ENCODE data around the gene AFF2. TPM values are rescaled to one million over a fixed set of nuclear protein-coding genes. Genes with fewer than 3 reads are reported as not detected.

AFF2 gene
- total RNA-seq, 4 donors from 2014 or later: 0.43 to 7.9 (median 4.3) TPM

DNA sequence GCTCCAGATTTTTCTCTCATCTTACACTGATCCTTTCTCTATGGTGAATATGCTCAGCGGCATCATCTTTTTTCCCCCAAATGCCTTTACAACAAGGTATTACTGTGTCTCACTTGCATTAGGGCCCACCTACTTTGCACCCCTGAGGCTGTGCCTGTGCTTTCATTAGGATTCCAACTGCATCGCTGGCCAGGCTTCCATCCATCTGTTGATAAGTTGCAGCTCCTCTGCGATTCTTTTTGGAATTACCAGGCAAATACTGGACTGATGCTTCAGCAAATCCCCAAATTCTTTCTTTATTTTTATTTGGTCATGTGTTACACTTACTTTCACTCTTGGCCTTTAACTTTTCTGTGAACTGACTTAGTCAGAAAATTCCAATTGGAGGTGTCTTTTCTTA, 77.3 kb downstream of the AFF2 start:
- Histone ChIP-seq H3K4me1 (no peaks in the 10 kb centered on the region), H3K36me3 (no peaks in the 10 kb centered on the region), H3K27ac (no peak overlapping the region), H3K9me3 (no peaks in the 10 kb centered on the region), H3K27me3 (no peaks in the 10 kb centered on the region), H3K4me3 (no peak overlapping the region)
- TF ChIP-seq, protein P1, sequence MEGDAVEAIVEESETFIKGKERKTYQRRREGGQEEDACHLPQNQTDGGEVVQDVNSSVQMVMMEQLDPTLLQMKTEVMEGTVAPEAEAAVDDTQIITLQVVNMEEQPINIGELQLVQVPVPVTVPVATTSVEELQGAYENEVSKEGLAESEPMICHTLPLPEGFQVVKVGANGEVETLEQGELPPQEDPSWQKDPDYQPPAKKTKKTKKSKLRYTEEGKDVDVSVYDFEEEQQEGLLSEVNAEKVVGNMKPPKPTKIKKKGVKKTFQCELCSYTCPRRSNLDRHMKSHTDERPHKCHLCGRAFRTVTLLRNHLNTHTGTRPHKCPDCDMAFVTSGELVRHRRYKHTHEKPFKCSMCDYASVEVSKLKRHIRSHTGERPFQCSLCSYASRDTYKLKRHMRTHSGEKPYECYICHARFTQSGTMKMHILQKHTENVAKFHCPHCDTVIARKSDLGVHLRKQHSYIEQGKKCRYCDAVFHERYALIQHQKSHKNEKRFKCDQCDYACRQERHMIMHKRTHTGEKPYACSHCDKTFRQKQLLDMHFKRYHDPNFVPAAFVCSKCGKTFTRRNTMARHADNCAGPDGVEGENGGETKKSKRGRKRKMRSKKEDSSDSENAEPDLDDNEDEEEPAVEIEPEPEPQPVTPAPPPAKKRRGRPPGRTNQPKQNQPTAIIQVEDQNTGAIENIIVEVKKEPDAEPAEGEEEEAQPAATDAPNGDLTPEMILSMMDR (IDR thresholded peaks at IDR 0.05): no peak
- TF ChIP-seq POLR2A (IDR thresholded peaks at IDR 0.05): no peak
- intact Hi-C loops (cut with DNase I; ENCODE audit: low total_unique reads): no loop called here
- no peak for DNase-seq

DNA sequence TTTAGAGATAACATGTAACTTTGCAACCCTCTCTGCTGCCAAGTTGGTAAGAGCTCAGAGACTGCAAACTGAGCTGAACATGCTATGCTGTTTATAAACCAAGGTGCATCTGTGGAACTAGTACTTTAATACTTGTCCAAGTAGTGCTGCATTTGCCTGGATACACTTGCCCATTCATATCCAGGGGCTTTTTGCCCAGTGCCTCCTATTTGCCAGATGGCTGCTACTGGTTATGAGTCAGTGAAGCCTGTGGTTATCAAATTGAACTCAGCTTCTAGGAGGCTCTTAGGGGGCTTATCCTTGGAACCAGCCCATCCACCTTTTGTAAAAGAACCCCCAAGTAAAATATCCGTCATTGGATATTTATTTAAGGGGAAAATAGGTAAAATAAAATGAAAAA, 79.6 kb downstream of the AFF2 start:
- Histone ChIP-seq H3K27me3 (no peaks in the 10 kb centered on the region), H3K27ac (no peak overlapping the region), H3K9me3 (no peaks in the 10 kb centered on the region), H3K4me3 (no peak overlapping the region), H3K36me3 (no peaks in the 10 kb centered on the region), H3K4me1 (no peaks in the 10 kb centered on the region)
- no peak for DNase-seq
- intact Hi-C loops (cut with DNase I; ENCODE audit: low total_unique reads): no loop called here
- TF ChIP-seq, protein P1 (IDR thresholded peaks at IDR 0.05): no peak
- no peak for TF ChIP-seq POLR2A (IDR thresholded peaks at IDR 0.05)

- no peak for TF ChIP-seq POLR2A (IDR thresholded peaks at IDR 0.05)
- TF ChIP-seq, protein P1 (IDR thresholded peaks at IDR 0.05): no peak
- Histone ChIP-seq H3K4me3 (no peak overlapping the region), H3K4me1 (no peaks in the 10 kb centered on the region), H3K9me3 (no peaks in the 10 kb centered on the region), H3K27me3 (no peaks in the 10 kb centered on the region), H3K36me3 (no peaks in the 10 kb centered on the region), H3K27ac (no peak overlapping the region)
- DNase-seq: no peak
- intact Hi-C loops (cut with DNase I; ENCODE audit: low total_unique reads): no loop called here
Measured at GRCh38 chrX:148582353-148582752, 81.9 kb downstream of the AFF2 start.

- Histone ChIP-seq H3K27ac (no peak overlapping the region), H3K36me3 (no peaks in the 10 kb centered on the region), H3K9me3 (no peaks in the 10 kb centered on the region), H3K4me1 (no peaks in the 10 kb centered on the region), H3K4me3 (no peak overlapping the region), H3K27me3 (no peaks in the 10 kb centered on the region)
- intact Hi-C loops (cut with DNase I; ENCODE audit: low total_unique reads): no loop called here
- no peak for DNase-seq
- TF ChIP-seq, protein P1 (IDR thresholded peaks at IDR 0.05): no peak
- TF ChIP-seq POLR2A (IDR thresholded peaks at IDR 0.05): no peak
Measured at GRCh38 chrX:148588649-148589310, 88.4 kb downstream of the AFF2 start.

DNA sequence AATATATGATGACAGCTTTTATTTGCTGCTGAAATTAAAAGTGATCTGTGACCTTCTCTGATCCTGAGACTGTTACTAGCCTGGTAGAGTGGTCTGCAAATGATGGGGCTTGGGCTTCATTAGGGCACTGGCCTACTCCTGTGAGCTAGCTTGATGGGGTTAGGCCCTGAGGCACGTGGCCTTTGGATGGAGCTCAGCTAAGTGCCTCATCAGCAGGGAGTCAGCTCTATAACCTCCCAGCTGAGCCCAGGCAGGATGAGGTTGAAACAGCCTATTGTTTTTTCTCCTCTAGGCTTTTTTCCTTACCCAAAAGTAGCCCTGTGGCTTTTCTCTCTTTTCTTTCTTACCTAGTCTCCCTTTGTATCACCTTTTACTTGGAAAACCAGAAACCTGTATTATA, 92.2 kb downstream of the AFF2 start:
- no peak for DNase-seq
- H3K4me1 ChIP-seq: no peaks in the 10 kb centered on the region
- intact Hi-C loops (cut with DNase I; ENCODE audit: low total_unique reads): no loop called here
- H3K9me3 ChIP-seq: no peaks in the 10 kb centered on the region
- no peak overlapping the region for H3K4me3 ChIP-seq
- TF ChIP-seq POLR2A (IDR thresholded peaks at IDR 0.05): no peak
- TF ChIP-seq, protein P1 (IDR thresholded peaks at IDR 0.05): no peak
- H3K27me3 ChIP-seq: no peaks in the 10 kb centered on the region
- H3K36me3 ChIP-seq: no peaks in the 10 kb centered on the region
- H3K27ac ChIP-seq: no peak overlapping the region

Measured in uterus (tissue), 4 donors.